Esophagus squamous epithelium (tissue), 5 donors: ENCODE data around the gene ITPR2. TPM values are rescaled to one million over a fixed set of nuclear protein-coding genes. Genes with fewer than 3 reads are reported as not detected.

Experiments
- DNase-seq: peaks from one replicate; lab custom pipeline; 2025; lab: John Stamatoyannopoulos, UW
- H3K27ac ChIP-seq, 4 donors: fragments of 200-600 bp; sonication (generic); one replicate each; pipeline ENCODE4 v1.5.1; 2016 to 2019; ENCODE audit warnings: mild to moderate bottlenecking in 1 of 4
- H3K27me3 ChIP-seq, 4 donors: fragments of 200-600 bp; sonication (generic); 1 replicate in 3 of 4; 2 replicates in 1 of 4; pipeline versions ENCODE4 v1.5.1 to v1.6.0; 2017 to 2021; ENCODE audit warnings: antibody characterized with exemption in 1 of 4
- H3K36me3 ChIP-seq, 3 donors: fragments of 200-600 bp; sonication (generic); one replicate each; pipeline ENCODE4 v1.5.1; 2016 to 2019
- H3K4me1 ChIP-seq, 3 donors: fragments of 200-600 bp; sonication (generic); one replicate each; pipeline ENCODE4 v1.5.1; 2017 to 2019
- H3K4me3 ChIP-seq, 4 donors: fragments of 200-600 bp; sonication (generic); 1 replicate in 3 of 4; 2 replicates in 1 of 4; pipeline ENCODE4 v1.5.1; 2016 to 2019; ENCODE audit warnings: mild to moderate bottlenecking in 2 of 4, moderate library complexity in 1 of 4
- H3K9me3 ChIP-seq, 3 donors: fragments of 200-600 bp; sonication (generic); one replicate each; pipeline ENCODE4 v1.5.1; 2016 to 2019
- POLR2A ChIP-seq, 4 donors: fragments of 450-650 bp; IDR thresholded peaks; one replicate each; pipeline ENCODE4 v1.6.1; 2017; ENCODE audit warnings: antibody characterized with exemption in 4 of 4, mild to moderate bottlenecking in 4 of 4, moderate library complexity in 3 of 4
- WGBS, 2 donors: methylation state at CpG; one replicate each; pipeline ENCODE4 v1.1.5; 2018; 5-methylcytosine and 5-hydroxymethylcytosine counted together
- intact Hi-C: fragments of 100-400 bp; cut with DNase I; formaldehyde crosslinking; loops from one replicate; pipeline ENCODE4 v1.15.0; 2022
- total RNA-seq, 4 donors: library from RNA; depleted of rRNA; stranded (reverse); fragments of >200 nt; gene quantifications; one replicate each; pipeline ENCODE4 v1.1.0, GENCODE V29; 2016
- TF ChIP-seq, protein P1 (sequence below), 6 experiments: fragments of 450-650 bp in 4 of 6; fragments of 200-600 bp in 2 of 6; sonication (generic) in 2 of 6; IDR thresholded peaks; one replicate each; pipeline ENCODE4 v1.5.1; 2016 to 2019; ENCODE audit warnings: antibody characterized with exemption in 6 of 6, mild to moderate bottlenecking in 4 of 6, moderate library complexity in 4 of 6
- donor health status: DM: yes; HTN: yes; CAD: no.

Gene ITPR2
- total RNA-seq, 4 donors from 2014 or later = 30.7 to 49.3 (median 37.6) TPM

- no peak for DNase-seq
- TF ChIP-seq, protein P1, sequence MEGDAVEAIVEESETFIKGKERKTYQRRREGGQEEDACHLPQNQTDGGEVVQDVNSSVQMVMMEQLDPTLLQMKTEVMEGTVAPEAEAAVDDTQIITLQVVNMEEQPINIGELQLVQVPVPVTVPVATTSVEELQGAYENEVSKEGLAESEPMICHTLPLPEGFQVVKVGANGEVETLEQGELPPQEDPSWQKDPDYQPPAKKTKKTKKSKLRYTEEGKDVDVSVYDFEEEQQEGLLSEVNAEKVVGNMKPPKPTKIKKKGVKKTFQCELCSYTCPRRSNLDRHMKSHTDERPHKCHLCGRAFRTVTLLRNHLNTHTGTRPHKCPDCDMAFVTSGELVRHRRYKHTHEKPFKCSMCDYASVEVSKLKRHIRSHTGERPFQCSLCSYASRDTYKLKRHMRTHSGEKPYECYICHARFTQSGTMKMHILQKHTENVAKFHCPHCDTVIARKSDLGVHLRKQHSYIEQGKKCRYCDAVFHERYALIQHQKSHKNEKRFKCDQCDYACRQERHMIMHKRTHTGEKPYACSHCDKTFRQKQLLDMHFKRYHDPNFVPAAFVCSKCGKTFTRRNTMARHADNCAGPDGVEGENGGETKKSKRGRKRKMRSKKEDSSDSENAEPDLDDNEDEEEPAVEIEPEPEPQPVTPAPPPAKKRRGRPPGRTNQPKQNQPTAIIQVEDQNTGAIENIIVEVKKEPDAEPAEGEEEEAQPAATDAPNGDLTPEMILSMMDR (IDR thresholded peaks at IDR 0.05) = no peak
- Histone ChIP-seq H3K36me3 (peaks cover 0 to 6% (median 0%) of the 10 kb centered on the region in 3 donors), H3K27me3 (no peaks in the 10 kb centered on the region), H3K27ac (no peak overlapping the region), H3K9me3 (no peaks in the 10 kb centered on the region), H3K4me3 (no peak overlapping the region), H3K4me1 (no peaks in the 10 kb centered on the region)
- 93 to 96% methylated on average over 3 of the region's 3 CpGs for WGBS, 2 donors
- intact Hi-C loops = no loop called here
Observed at GRCh38 chr12:26537651-26538050, 295.3 kb downstream of the ITPR2 start.

DNA sequence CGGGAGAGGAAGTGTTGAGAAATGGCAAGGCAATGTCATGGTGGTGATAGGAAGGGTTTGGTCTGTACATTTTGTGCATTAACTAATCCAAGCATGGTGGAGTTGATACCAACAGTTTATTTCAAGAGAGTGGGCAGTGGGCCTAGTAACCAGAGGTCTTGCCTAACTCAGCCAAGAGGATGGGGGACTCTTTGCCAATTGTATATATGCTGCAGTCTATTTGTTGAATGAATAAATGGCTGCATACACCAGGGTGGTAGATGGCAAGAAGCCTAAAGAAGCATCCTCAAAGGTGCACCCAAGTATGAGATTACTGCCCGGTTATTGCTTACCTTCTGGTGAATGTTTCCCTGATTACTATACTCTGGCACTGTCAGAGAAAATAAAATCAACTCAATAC is 295.9 kb downstream of the ITPR2 start:
- WGBS, 2 donors = 91 to 95% methylated on average over 2 of the region's 2 CpGs

DNA sequence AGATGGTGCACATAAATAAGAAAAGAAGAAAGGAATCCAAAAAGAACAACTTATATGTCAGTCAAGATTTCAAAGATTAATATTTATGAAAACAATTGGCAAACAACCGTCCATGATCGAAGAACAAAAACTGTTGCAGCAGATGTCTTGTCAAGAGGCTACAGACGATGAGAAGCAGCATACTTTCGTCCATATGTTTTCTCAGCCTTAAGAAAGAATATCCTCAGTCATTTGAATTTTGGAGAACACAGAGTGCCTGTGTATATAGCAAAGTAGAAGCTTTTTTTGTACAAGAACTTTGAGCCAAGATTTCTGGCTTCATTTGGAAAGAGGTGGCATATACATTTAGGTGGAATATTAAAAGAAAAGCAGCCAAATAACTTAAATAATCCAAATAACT is 297.2 kb downstream of the ITPR2 start:
- Histone ChIP-seq H3K27me3 (no peaks in the 10 kb centered on the region), H3K4me3 (no peak overlapping the region), H3K9me3 (no peaks in the 10 kb centered on the region), H3K27ac (no peak overlapping the region), H3K36me3 (peaks cover 0 to 6% (median 0%) of the 10 kb centered on the region in 3 donors), H3K4me1 (no peaks in the 10 kb centered on the region)
- no peak for DNase-seq
- intact Hi-C loops = no loop called here
- TF ChIP-seq POLR2A (IDR thresholded peaks at IDR 0.05) = no peak
- TF ChIP-seq, protein P1 (IDR thresholded peaks at IDR 0.05) = no peak
- WGBS, 2 donors = 83 to 85% methylated on average over 4 of the region's 4 CpGs

More for the DNA sequence above, 295.9 kb downstream of the ITPR2 start:
- peaks cover 0 to 6% (median 0%) of the 10 kb centered on the region in 3 donors for H3K36me3 ChIP-seq
- no peaks in the 10 kb centered on the region for H3K27me3 ChIP-seq
- no peaks in the 10 kb centered on the region for H3K4me1 ChIP-seq
- no peak for DNase-seq
- intact Hi-C loops = no loop called here
- H3K27ac ChIP-seq = no peak overlapping the region
- TF ChIP-seq POLR2A (IDR thresholded peaks at IDR 0.05) = no peak
- TF ChIP-seq, protein P1 (IDR thresholded peaks at IDR 0.05) = no peak
- H3K9me3 ChIP-seq = no peaks in the 10 kb centered on the region
- no peak overlapping the region for H3K4me3 ChIP-seq

- DNase-seq = no peak
- 85 to 96% methylated on average over 3 of the region's 3 CpGs for WGBS, 2 donors
- no peak overlapping the region for H3K27ac ChIP-seq
- H3K4me1 ChIP-seq = no peaks in the 10 kb centered on the region
- intact Hi-C loops = no loop called here
- H3K36me3 ChIP-seq = peaks cover 0 to 6% (median 0%) of the 10 kb centered on the region in 3 donors
- TF ChIP-seq POLR2A (IDR thresholded peaks at IDR 0.05) = no peak
- TF ChIP-seq, protein P1 (IDR thresholded peaks at IDR 0.05) = no peak
- H3K4me3 ChIP-seq = no peak overlapping the region
- no peaks in the 10 kb centered on the region for H3K27me3 ChIP-seq
- H3K9me3 ChIP-seq = no peaks in the 10 kb centered on the region
Observed at GRCh38 chr12:26534071-26534470, 298.9 kb downstream of the ITPR2 start.

- DNase-seq = no peak
- H3K4me1 ChIP-seq = no peaks in the 10 kb centered on the region
- no peaks in the 10 kb centered on the region for H3K9me3 ChIP-seq
- WGBS, 2 donors = 92 to 95% methylated on average over 3 of the region's 3 CpGs
- no peaks in the 10 kb centered on the region for H3K36me3 ChIP-seq
- no peak for TF ChIP-seq POLR2A (IDR thresholded peaks at IDR 0.05)
- TF ChIP-seq, protein P1 (IDR thresholded peaks at IDR 0.05) = no peak
- intact Hi-C loops = no loop called here
- no peak overlapping the region for H3K27ac ChIP-seq
- no peaks in the 10 kb centered on the region for H3K27me3 ChIP-seq
- H3K4me3 ChIP-seq = no peak overlapping the region
Observed at GRCh38 chr12:26533211-26533610, 299.8 kb downstream of the ITPR2 start.
